GM12801 (cell line): ENCODE results near the gene RBPJL.

ENCODE experiments used
- CTCF ChIP-seq: IDR thresholded peaks from one replicate; pipeline ENCODE4 v1.5.1; 2011; ENCODE audit warnings: control low read depth; ENCODE audit not compliant: insufficient read length; ENCODE audit errors: extremely low read depth

RBPJL gene

GRCh38 chr20:45294003-45294368 lies 12.7 kb upstream of the RBPJL start:
- no peak for TF ChIP-seq CTCF

GRCh38 chr20:45294659-45295058 lies 12.0 kb upstream of the RBPJL start:
- TF ChIP-seq CTCF = no peak

GRCh38 chr20:45297786-45298497 lies 8.7 kb upstream of the RBPJL start:
- TF ChIP-seq CTCF = no peak

- TF ChIP-seq CTCF = no peak
Observed at GRCh38 chr20:45299786-45300185, 6.9 kb upstream of the RBPJL start.

- no peak for TF ChIP-seq CTCF
Observed at GRCh38 chr20:45300961-45301360, 5.7 kb upstream of the RBPJL start.

- no peak for TF ChIP-seq CTCF
Observed at GRCh38 chr20:45301824-45302271, 4.8 kb upstream of the RBPJL start.

GRCh38 chr20:45303586-45304463 lies 2.8 kb upstream of the RBPJL start:
- no peak for TF ChIP-seq CTCF
